Lower lobe of right lung (tissue), 2 donors: Measurements from ENCODE around the gene CEP192. TPM values are rescaled to one million over a fixed set of nuclear protein-coding genes. Genes with fewer than 3 reads are reported as not detected.

ENCODE experiments used
- ATAC-seq, 2 donors: fragments of 200-7000 bp; cut with Tn5 transposase; one replicate each; pipeline ENCODE4 v1.9.1; 2020 to 2022; ENCODE audit warnings: mild to moderate bottlenecking in 2 of 2, moderate library complexity in 2 of 2
- DNase-seq: peaks from one replicate; pipeline ENCODE4 v3.0.0-alpha.2; 2020
- H3K27ac ChIP-seq: fragments of 200-600 bp; one replicate; pipeline ENCODE4 v1.8.0; 2022
- H3K27me3 ChIP-seq: fragments of 200-600 bp; one replicate; pipeline ENCODE4 v1.8.0; 2022; ENCODE audit warnings: low read depth
- H3K36me3 ChIP-seq: fragments of 200-600 bp; one replicate; pipeline ENCODE4 v1.8.0; 2022; ENCODE audit warnings: mild to moderate bottlenecking
- H3K4me1 ChIP-seq: fragments of 200-600 bp; one replicate; pipeline ENCODE4 v1.8.0; 2022
- H3K4me3 ChIP-seq: fragments of 200-600 bp; one replicate; pipeline ENCODE4 v1.8.0; 2022; ENCODE audit warnings: mild to moderate bottlenecking
- H3K9me3 ChIP-seq: fragments of 200-600 bp; one replicate; pipeline ENCODE4 v1.8.0; 2022
- intact Hi-C: fragments of 100-400 bp; cut with DNase I; formaldehyde crosslinking; loops from one replicate; pipeline ENCODE4 v1.11.0; 2022
- total RNA-seq: library from RNA; stranded (reverse); fragmentation: NEBNext Ultra II Directional; extraction: Animal tissue kit (Norgen Biotek cat#: 25700); gene quantifications from one replicate; pipeline ENCODE4 v1.2.1, GENCODE V29; 2021
- TF ChIP-seq, protein P1 (sequence below): fragments of 200-600 bp; IDR thresholded peaks from one replicate; pipeline ENCODE4 v1.8.0; 2022; ENCODE audit warnings: antibody characterized with exemption, mild to moderate bottlenecking
- donor health status: DM: no; HTN: yes; CAD: no; lungs with severe emphysema.

The CEP192 gene
- total RNA-seq, 1 donor from 2014 or later = 29.1 TPM

DNA sequence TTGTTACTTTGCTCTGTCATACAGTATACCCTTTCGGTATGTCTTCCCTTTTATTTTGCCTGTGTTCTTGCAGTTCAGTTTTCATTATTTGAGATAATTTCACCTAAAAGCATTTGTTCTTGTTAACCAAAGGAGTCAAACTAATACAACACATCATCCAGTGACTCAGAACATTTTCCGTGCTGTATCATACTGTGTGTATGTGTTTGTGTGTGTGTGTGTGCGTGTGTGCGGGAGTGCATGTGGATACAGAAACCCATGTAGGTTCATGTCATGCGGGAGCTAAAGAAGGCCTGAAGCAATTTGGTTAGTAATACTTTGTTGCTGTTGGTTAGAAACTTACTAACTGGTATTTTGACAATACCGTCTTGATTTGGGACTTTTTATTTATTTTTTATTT lies 60.0 kb downstream of the CEP192 start:
- Histone ChIP-seq H3K27ac (no peak overlapping the region), H3K4me3 (no peak overlapping the region), H3K36me3 (peaks cover 88% of the 10 kb centered on the region), H3K27me3 (no peaks in the 10 kb centered on the region), H3K4me1 (no peaks in the 10 kb centered on the region), H3K9me3 (no peaks in the 10 kb centered on the region)
- ATAC-seq = no peak
- intact Hi-C loops = no loop called here
- TF ChIP-seq, protein P1, sequence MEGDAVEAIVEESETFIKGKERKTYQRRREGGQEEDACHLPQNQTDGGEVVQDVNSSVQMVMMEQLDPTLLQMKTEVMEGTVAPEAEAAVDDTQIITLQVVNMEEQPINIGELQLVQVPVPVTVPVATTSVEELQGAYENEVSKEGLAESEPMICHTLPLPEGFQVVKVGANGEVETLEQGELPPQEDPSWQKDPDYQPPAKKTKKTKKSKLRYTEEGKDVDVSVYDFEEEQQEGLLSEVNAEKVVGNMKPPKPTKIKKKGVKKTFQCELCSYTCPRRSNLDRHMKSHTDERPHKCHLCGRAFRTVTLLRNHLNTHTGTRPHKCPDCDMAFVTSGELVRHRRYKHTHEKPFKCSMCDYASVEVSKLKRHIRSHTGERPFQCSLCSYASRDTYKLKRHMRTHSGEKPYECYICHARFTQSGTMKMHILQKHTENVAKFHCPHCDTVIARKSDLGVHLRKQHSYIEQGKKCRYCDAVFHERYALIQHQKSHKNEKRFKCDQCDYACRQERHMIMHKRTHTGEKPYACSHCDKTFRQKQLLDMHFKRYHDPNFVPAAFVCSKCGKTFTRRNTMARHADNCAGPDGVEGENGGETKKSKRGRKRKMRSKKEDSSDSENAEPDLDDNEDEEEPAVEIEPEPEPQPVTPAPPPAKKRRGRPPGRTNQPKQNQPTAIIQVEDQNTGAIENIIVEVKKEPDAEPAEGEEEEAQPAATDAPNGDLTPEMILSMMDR = no peak
- no peak for DNase-seq

DNA sequence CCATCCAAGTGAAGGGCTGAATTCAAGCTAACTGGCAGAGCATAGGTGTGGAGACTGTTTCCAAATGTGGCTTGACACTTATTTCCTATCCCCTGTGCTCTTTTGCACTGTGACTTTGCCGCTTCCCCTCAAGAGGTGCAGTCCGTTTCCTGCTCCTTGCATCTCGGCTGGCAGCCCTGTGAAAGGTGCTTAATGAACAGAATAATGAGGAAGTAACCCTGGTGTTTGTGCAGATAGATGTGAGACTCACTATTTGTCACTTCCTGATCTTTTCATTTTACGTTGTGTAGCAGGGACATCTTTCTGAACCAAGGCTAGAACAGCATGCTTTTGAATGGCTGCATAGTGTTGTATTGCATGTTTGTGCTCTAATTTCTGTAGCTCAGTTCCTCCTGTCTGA lies 60.8 kb downstream of the CEP192 start:
- Histone ChIP-seq H3K4me1 (no peaks in the 10 kb centered on the region), H3K27ac (no peak overlapping the region)
- no peak for DNase-seq

DNA sequence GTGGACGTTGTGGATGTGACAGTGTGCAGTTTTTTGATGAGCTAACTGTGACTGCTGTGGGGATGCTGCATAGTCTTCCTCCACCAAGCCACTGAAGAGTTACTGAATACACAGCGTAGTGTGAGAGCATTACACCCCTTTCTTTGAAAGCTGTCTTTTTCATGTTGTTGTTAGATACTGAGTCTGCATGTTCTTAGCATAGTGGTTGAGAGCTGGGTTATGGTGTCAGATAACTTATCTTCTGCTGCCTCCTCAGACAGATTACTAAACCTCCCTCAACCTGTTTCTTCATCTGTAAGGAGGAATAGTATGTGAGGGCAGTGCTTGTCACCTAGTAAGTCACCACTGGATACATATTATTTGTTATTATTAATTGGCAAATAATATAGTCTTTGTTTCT lies 63.2 kb downstream of the CEP192 start:
- Histone ChIP-seq H3K36me3 (peaks cover 93% of the 10 kb centered on the region), H3K9me3 (no peaks in the 10 kb centered on the region), H3K27me3 (no peaks in the 10 kb centered on the region), H3K27ac (no peak overlapping the region), H3K4me3 (no peak overlapping the region), H3K4me1 (no peaks in the 10 kb centered on the region)
- intact Hi-C loops = no loop called here
- no peak for ATAC-seq
- no peak for DNase-seq
- TF ChIP-seq, protein P1 = no peak

More for the DNA sequence above, 60.8 kb downstream of the CEP192 start:
- ATAC-seq = no peak
- Histone ChIP-seq H3K27me3 (no peaks in the 10 kb centered on the region), H3K4me3 (no peak overlapping the region), H3K36me3 (peaks cover 91% of the 10 kb centered on the region), H3K9me3 (no peaks in the 10 kb centered on the region)
- TF ChIP-seq, protein P1 = no peak
- intact Hi-C loops = no loop called here

GRCh38 chr18:13061630-13062189 lies 70.5 kb downstream of the CEP192 start:
- H3K4me1 ChIP-seq = no peaks in the 10 kb centered on the region
- ATAC-seq (no peak), DNase-seq (no peak)
- no peak overlapping the region for H3K27ac ChIP-seq
- H3K27me3 ChIP-seq = no peaks in the 10 kb centered on the region
- H3K36me3 ChIP-seq = peaks cover 76% of the 10 kb centered on the region
- TF ChIP-seq, protein P1 = no peak
- no peak overlapping the region for H3K4me3 ChIP-seq
- H3K9me3 ChIP-seq = no peaks in the 10 kb centered on the region
- intact Hi-C loops = no loop called here

DNA sequence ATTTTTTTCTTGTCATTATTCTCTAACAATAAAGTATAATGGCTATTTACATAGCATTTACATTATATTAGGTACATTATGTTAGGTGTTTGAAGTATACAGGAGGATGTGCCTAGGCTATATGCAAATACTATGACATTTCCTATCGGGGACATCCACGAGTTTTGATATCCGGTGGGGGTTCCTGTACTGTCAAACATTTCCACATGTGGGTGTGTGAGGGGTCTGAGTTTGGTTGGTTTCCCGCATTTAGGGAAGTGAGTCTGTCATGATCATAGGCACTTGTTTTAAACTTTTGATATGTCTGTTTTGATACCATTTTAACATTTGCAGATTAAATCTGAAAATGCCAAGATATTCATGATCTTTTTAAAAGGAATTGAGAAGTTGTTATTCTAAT lies 76.0 kb downstream of the CEP192 start:
- no peak for DNase-seq
- peaks cover 78% of the 10 kb centered on the region for H3K36me3 ChIP-seq
- H3K27me3 ChIP-seq = no peaks in the 10 kb centered on the region
- H3K4me3 ChIP-seq = no peak overlapping the region
- H3K27ac ChIP-seq = no peak overlapping the region
- no peaks in the 10 kb centered on the region for H3K4me1 ChIP-seq
- no peak for ATAC-seq
- intact Hi-C loops = no loop called here
- TF ChIP-seq, protein P1 = no peak
- H3K9me3 ChIP-seq = no peaks in the 10 kb centered on the region

- Histone ChIP-seq H3K9me3 (no peaks in the 10 kb centered on the region), H3K36me3 (peaks cover 80% of the 10 kb centered on the region), H3K27me3 (no peaks in the 10 kb centered on the region), H3K4me1 (no peaks in the 10 kb centered on the region), H3K4me3 (no peak overlapping the region), H3K27ac (no peak overlapping the region)
- DNase-seq = no peak
- intact Hi-C loops = no loop called here
- ATAC-seq = no peak
- TF ChIP-seq, protein P1 = no peak
These were observed 76.8 kb downstream of the CEP192 start for GRCh38 chr18:13067966-13068365.
